KMS-11 (cell line): ENCODE results near the gene FIGNL2.

Source experiments
- H2AFZ ChIP-seq: fragments of 200-600 bp; sonication (generic); 2 replicates; pipeline ENCODE4 v1.6.1; 2016; ENCODE audit warnings: antibody characterized with exemption, mixed run types, low read depth
- H3K27ac ChIP-seq: fragments of 200-600 bp; sonication (generic); 2 replicates; pipeline ENCODE4 v1.6.1; 2016; ENCODE audit warnings: mild to moderate bottlenecking, mixed run types
- H3K27me3 ChIP-seq: fragments of 200-600 bp; sonication (generic); 2 replicates; pipeline ENCODE4 v1.6.1; 2017; ENCODE audit warnings: mild to moderate bottlenecking, low read depth, mixed run types, moderate library complexity; ENCODE audit not compliant: insufficient read depth
- H3K36me3 ChIP-seq: fragments of 200-600 bp; sonication (generic); 2 replicates; pipeline ENCODE4 v1.6.1; 2017; ENCODE audit warnings: mild to moderate bottlenecking, mixed run types; ENCODE audit not compliant: insufficient read depth
- H3K4me1 ChIP-seq: fragments of 200-600 bp; sonication (generic); 2 replicates; pipeline ENCODE4 v1.6.1; 2016; ENCODE audit warnings: mild to moderate bottlenecking, low read depth, mixed run types; ENCODE audit not compliant: poor library complexity, severe bottlenecking
- H3K4me2 ChIP-seq: fragments of 200-600 bp; sonication (generic); 2 replicates; pipeline ENCODE4 v1.7.0; 2016; ENCODE audit warnings: mild to moderate bottlenecking, mixed run types
- H3K4me3 ChIP-seq: fragments of 200-600 bp; sonication (generic); IDR thresholded peaks from 2 replicates; pipeline ENCODE4 v1.6.1; 2017; ENCODE audit warnings: low read depth, low read length, mixed read lengths; ENCODE audit not compliant: insufficient read depth
- H3K79me2 ChIP-seq: fragments of 200-600 bp; sonication (generic); 2 replicates; pipeline ENCODE4 v1.6.1; 2016; ENCODE audit warnings: low read depth, mixed run types; ENCODE audit not compliant: insufficient read depth
- H3K9ac ChIP-seq: fragments of 200-600 bp; sonication (generic); 2 replicates; pipeline ENCODE4 v1.6.1; 2016; ENCODE audit warnings: mild to moderate bottlenecking, mixed run types
- H4K20me1 ChIP-seq: fragments of 200-600 bp; sonication (generic); 2 replicates; pipeline ENCODE4 v1.6.1; 2016; ENCODE audit warnings: mild to moderate bottlenecking, mixed run types; ENCODE audit not compliant: insufficient read depth
- CTCF ChIP-seq: fragments of 200-600 bp; sonication (generic); conservative IDR thresholded peaks from 2 replicates; pipeline ENCODE4 v1.6.1; 2017; ENCODE audit warnings: low read depth, mild to moderate bottlenecking, antibody characterized with exemption, low read length, moderate library complexity, mixed read lengths

The FIGNL2 gene

GRCh38 chr12:51847643-51848325, 734 bp downstream of the FIGNL2 start:
- Histone ChIP-seq H3K27ac (no peak overlapping the region), H3K4me2 (no peak overlapping the region), H3K79me2 (no peaks in the 10 kb centered on the region), H3K27me3 (peaks cover 34% of the 10 kb centered on the region; the same call in 1 of the 2 replicates), H4K20me1 (no peaks in the 10 kb centered on the region), H3K4me1 (no peaks in the 10 kb centered on the region), H3K4me3 (no peak overlapping the region), H3K36me3 (no peaks in the 10 kb centered on the region), H2AFZ (no peak overlapping the region), H3K9ac (no peak overlapping the region)
- no peak for TF ChIP-seq CTCF

DNA sequence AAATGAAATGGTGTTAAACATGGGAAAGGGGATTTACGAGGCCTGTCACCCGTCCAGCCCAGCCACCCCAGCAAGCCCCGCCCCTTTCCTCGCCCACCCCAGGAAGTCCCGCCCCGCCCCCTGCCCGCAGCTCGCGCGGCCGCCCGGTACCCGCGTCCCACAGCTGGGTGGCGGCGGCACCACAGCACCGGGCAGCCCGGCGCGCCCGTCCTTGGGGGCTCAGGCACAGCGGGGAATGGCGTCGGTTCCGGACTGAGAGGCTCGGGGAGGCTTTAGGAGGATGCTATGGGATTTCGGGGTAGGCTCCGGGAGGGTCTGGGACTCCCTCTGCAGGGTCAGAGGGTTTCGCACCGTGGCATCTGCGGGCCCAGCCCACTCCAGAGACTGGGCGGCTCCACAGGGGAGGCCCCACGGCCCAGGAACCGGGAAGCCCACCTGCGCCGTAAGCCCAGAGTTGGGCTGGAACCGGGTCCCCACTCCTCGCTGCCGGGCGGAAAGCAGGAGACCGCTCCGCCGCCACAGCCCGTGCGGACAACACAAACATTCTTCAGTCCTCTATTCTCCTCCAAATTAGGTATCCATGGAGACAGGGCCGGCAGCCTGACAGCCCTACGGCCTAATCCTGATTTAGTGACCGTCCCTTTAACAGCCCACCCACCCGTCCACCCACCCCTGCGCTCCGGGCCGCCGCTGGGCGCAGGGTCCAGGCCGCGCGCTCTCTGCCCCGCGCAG, 1.4 kb downstream of the FIGNL2 start:
- no peak for TF ChIP-seq CTCF
- H3K79me2 ChIP-seq = no peaks in the 10 kb centered on the region
- H2AFZ ChIP-seq = no peak overlapping the region
- H3K4me1 ChIP-seq = no peaks in the 10 kb centered on the region
- H3K36me3 ChIP-seq = no peaks in the 10 kb centered on the region
- H3K4me2 ChIP-seq = no peak overlapping the region
- H4K20me1 ChIP-seq = no peaks in the 10 kb centered on the region
- no peak overlapping the region for H3K27ac ChIP-seq
- H3K9ac ChIP-seq = no peak overlapping the region
- H3K27me3 ChIP-seq = peaks cover 39% of the 10 kb centered on the region; the same call in 1 of the 2 replicates
- H3K4me3 ChIP-seq = no peak overlapping the region

DNA sequence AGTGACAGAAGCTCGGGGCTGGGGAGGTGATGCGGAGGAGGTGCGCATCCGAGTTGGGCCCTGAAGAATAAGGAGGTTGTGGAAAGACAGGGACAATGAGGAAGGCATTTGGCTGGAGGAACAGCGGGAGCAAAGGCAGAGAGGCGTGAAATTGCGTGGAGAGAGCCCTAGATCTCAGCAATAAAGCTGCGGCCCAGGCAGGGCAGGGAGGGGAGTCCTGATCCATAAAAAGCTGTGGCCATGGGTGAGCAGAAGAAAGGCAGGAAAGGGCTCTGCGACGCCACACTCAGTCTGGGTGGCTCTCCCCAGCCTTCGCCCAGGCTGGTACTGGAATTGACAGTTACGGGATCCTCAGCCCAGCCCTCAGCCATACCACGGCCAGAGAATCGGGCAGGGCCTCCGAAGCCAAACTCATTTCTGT, 2.2 kb downstream of the FIGNL2 start:
- H3K79me2 ChIP-seq = no peaks in the 10 kb centered on the region
- H3K27ac ChIP-seq = no peak overlapping the region
- no peaks in the 10 kb centered on the region for H3K36me3 ChIP-seq
- no peak overlapping the region for H3K9ac ChIP-seq
- no peaks in the 10 kb centered on the region for H3K4me1 ChIP-seq
- H3K4me2 ChIP-seq = no peak overlapping the region
- no peak overlapping the region for H3K4me3 ChIP-seq
- peaks cover 45% of the 10 kb centered on the region; the same call in 1 of the 2 replicates for H3K27me3 ChIP-seq
- H2AFZ ChIP-seq = no peak overlapping the region
- no peak for TF ChIP-seq CTCF
- H4K20me1 ChIP-seq = no peaks in the 10 kb centered on the region

DNA sequence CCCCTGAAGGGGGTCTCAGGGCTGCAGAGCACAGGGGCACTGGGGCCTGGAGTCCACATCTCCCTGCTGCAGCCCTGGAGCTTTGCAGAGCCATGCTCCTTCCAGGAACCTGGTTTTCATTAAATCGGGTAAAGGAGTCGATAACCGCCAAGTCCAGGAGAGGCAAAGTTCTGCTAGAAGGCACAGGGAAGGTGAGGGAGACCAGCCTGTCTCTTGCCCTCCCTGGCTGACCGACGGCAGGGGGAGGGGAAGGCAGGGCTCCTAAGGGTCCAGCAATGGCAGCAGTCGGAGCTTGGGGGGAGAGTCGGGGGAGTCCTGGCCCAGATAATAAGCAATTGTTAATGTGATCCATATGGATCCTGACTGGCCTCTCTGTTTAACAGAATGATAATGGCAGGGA, 3.0 kb downstream of the FIGNL2 start:
- TF ChIP-seq CTCF = no peak
- H3K4me3 ChIP-seq = no peak overlapping the region
- H4K20me1 ChIP-seq = no peaks in the 10 kb centered on the region
- H3K79me2 ChIP-seq = no peaks in the 10 kb centered on the region
- H3K36me3 ChIP-seq = no peaks in the 10 kb centered on the region
- H2AFZ ChIP-seq = no peak overlapping the region
- H3K27me3 ChIP-seq = peaks cover 53% of the 10 kb centered on the region; the same call in 1 of the 2 replicates
- no peak overlapping the region for H3K9ac ChIP-seq
- no peaks in the 10 kb centered on the region for H3K4me1 ChIP-seq
- no peak overlapping the region for H3K4me2 ChIP-seq
- no peak overlapping the region for H3K27ac ChIP-seq
